Measurements from ENCODE around the gene GABRR2. TPM values are rescaled to one million over a fixed set of nuclear protein-coding genes. Genes with fewer than 3 reads are reported as not detected.
"Not testable (repeated sequence)": the region's sequence is repeated elsewhere in the genome, so short reads cannot be mapped to it uniquely, and the experiment has no call there.

The GABRR2 gene
- total RNA-seq, 3 donors from 2014 or later (not counting 1 experiment from before 2014, with no cell fraction given): 0.57 to 2.2 (median 1.0) TPM

GRCh38 chr6:89237158-89237557, 77.9 kb downstream of the GABRR2 start:
- TF ChIP-seq, protein P1, sequence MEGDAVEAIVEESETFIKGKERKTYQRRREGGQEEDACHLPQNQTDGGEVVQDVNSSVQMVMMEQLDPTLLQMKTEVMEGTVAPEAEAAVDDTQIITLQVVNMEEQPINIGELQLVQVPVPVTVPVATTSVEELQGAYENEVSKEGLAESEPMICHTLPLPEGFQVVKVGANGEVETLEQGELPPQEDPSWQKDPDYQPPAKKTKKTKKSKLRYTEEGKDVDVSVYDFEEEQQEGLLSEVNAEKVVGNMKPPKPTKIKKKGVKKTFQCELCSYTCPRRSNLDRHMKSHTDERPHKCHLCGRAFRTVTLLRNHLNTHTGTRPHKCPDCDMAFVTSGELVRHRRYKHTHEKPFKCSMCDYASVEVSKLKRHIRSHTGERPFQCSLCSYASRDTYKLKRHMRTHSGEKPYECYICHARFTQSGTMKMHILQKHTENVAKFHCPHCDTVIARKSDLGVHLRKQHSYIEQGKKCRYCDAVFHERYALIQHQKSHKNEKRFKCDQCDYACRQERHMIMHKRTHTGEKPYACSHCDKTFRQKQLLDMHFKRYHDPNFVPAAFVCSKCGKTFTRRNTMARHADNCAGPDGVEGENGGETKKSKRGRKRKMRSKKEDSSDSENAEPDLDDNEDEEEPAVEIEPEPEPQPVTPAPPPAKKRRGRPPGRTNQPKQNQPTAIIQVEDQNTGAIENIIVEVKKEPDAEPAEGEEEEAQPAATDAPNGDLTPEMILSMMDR (IDR thresholded peaks at IDR 0.05): no peak
- peaks cover 10% of the 10 kb centered on the region for H3K36me3 Mint-ChIP-seq
- no peaks in the 10 kb centered on the region for H3K9me3 Mint-ChIP-seq
- H3K9me3 ChIP-seq (ENCODE audit: control insufficient read depth, insufficient read depth, low read length): no peaks in the 10 kb centered on the region
- no peak overlapping the region for H3K4me3 Mint-ChIP-seq
- H3K4me1 ChIP-seq (ENCODE audit: control insufficient read depth, insufficient read depth, low read length): peaks cover 13% of the 10 kb centered on the region
- intact Hi-C loops (cut with micrococcal nuclease): no loop called here
- H3K36me3 ChIP-seq (ENCODE audit: control insufficient read depth, insufficient read depth, low read length): no peaks in the 10 kb centered on the region
- ATAC-seq (no peak), DNase-seq (no peak)
- H3K4me3 ChIP-seq (ENCODE audit: low read length): no peak overlapping the region
- peaks cover 6 to 30% of the 10 kb centered on the region in 2 donors for H3K27me3 Mint-ChIP-seq (ENCODE audit: low read depth in 2 of 2)
- no peak overlapping the region for H3K27ac ChIP-seq (ENCODE audit: low read length)
- H3K4me1 Mint-ChIP-seq: peaks cover 23% of the 10 kb centered on the region in 2 donors
- H3K27me3 ChIP-seq (ENCODE audit: control insufficient read depth, insufficient read depth, low read length): no peaks in the 10 kb centered on the region
- H3K27ac Mint-ChIP-seq: no peak overlapping the region

DNA sequence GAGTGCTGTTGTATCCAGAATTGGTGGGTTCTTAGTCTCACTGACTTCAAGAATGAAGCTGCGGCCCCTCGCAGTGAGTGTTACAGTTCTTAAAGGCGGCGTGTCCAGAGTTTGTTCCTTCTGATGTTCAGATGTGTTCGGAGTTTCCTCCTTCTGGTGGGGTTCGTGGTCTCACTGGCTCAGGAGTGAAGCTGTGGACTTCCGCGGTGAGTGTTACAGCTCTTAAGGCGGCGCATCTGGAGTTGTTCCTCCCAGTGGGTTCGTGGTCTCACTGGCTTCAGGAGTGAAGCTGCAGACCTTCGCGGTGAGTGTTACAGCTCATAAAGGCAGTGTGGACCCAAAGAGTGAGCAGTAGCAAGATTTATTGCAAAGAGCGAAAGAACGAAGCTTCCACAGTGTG, 81.5 kb downstream of the GABRR2 start:
- H3K27me3 Mint-ChIP-seq (ENCODE audit: low read depth in 2 of 2): peaks cover 11 to 40% of the 10 kb centered on the region in 2 donors
- H3K9me3 Mint-ChIP-seq; ATAC-seq; H3K36me3 ChIP-seq (ENCODE audit: control insufficient read depth, insufficient read depth, low read length); intact Hi-C loops (cut with micrococcal nuclease); H3K9me3 ChIP-seq (ENCODE audit: control insufficient read depth, insufficient read depth, low read length); H3K27ac ChIP-seq (ENCODE audit: low read length); DNase-seq; H3K4me1 ChIP-seq (ENCODE audit: control insufficient read depth, insufficient read depth, low read length); H3K27me3 ChIP-seq (ENCODE audit: control insufficient read depth, insufficient read depth, low read length): not testable (repeated sequence)
- H3K4me1 Mint-ChIP-seq: peaks cover 9 to 10% of the 10 kb centered on the region in 2 donors
- peaks cover 10% of the 10 kb centered on the region for H3K36me3 Mint-ChIP-seq
- H3K4me3 Mint-ChIP-seq: peak overlapping the region; percentile 78
- H3K4me3 ChIP-seq (ENCODE audit: low read length): peak overlapping the region; percentile 5
- WGBS (ENCODE audit: insufficient coverage): 28% methylated on average over 15 of the region's 15 CpGs
- H3K27ac Mint-ChIP-seq: peak overlapping the region; percentile 2 to 79

- H3K9me3 Mint-ChIP-seq: no peaks in the 10 kb centered on the region
- peaks cover 1 to 5% of the 10 kb centered on the region in 2 donors for H3K27me3 Mint-ChIP-seq (ENCODE audit: low read depth in 2 of 2)
- no peak overlapping the region for H3K27ac Mint-ChIP-seq
- no peak overlapping the region for H3K4me3 Mint-ChIP-seq
- H3K27ac ChIP-seq (ENCODE audit: low read length): no peak overlapping the region
- 69% methylated on average over 4 of the region's 4 CpGs for WGBS (ENCODE audit: insufficient coverage)
- no peaks in the 10 kb centered on the region for H3K36me3 Mint-ChIP-seq
- no peak for DNase-seq
- intact Hi-C loops (cut with micrococcal nuclease): no loop called here
- no peaks in the 10 kb centered on the region for H3K4me1 ChIP-seq (ENCODE audit: control insufficient read depth, insufficient read depth, low read length)
- H3K36me3 ChIP-seq (ENCODE audit: control insufficient read depth, insufficient read depth, low read length): no peaks in the 10 kb centered on the region
- no peaks in the 10 kb centered on the region for H3K9me3 ChIP-seq (ENCODE audit: control insufficient read depth, insufficient read depth, low read length)
- no peaks in the 10 kb centered on the region for H3K27me3 ChIP-seq (ENCODE audit: control insufficient read depth, insufficient read depth, low read length)
- H3K4me3 ChIP-seq (ENCODE audit: low read length): no peak overlapping the region
- H3K4me1 Mint-ChIP-seq: peaks cover 0 to under 1% of the 10 kb centered on the region in 2 donors
- TF ChIP-seq, protein P1 (IDR thresholded peaks at IDR 0.05): no peak
- ATAC-seq: no peak
Measured at GRCh38 chr6:89222712-89223039, 92.4 kb downstream of the GABRR2 start.

- no peak overlapping the region for H3K4me3 ChIP-seq (ENCODE audit: low read length)
- H3K4me1 ChIP-seq (ENCODE audit: control insufficient read depth, insufficient read depth, low read length): no peaks in the 10 kb centered on the region
Measured at GRCh38 chr6:89221971-89222711, 93.0 kb downstream of the GABRR2 start.

More at GRCh38 chr6:89221971-89222711, 93.0 kb downstream of the GABRR2 start:
- 92% methylated on average over 7 of the region's 7 CpGs for WGBS (ENCODE audit: insufficient coverage)
- DNase-seq: no peak
- Histone ChIP-seq H3K36me3 (ENCODE audit: control insufficient read depth, insufficient read depth, low read length) (no peaks in the 10 kb centered on the region), H3K27me3 (ENCODE audit: control insufficient read depth, insufficient read depth, low read length) (peaks cover 2% of the 10 kb centered on the region), H3K9me3 (ENCODE audit: control insufficient read depth, insufficient read depth, low read length) (no peaks in the 10 kb centered on the region), H3K27ac (ENCODE audit: low read length) (no peak overlapping the region)
- no peak for ATAC-seq
- Mint-ChIP-seq H3K27me3 (ENCODE audit: low read depth in 2 of 2) (peaks cover 7 to 9% of the 10 kb centered on the region in 2 donors), H3K4me3 (no peak overlapping the region), H3K9me3 (no peaks in the 10 kb centered on the region), H3K36me3 (no peaks in the 10 kb centered on the region), H3K27ac (no peak overlapping the region), H3K4me1 (peaks cover 0 to 6% of the 10 kb centered on the region in 2 donors)
- TF ChIP-seq, protein P1 (IDR thresholded peaks at IDR 0.05): no peak
- intact Hi-C loops (cut with micrococcal nuclease): no loop called here

Data from natural killer cell (primary cell).